Bronchial epithelial cell (primary cell): ENCODE data around the gene CD244. TPM values are rescaled to one million over a fixed set of nuclear protein-coding genes. Genes with fewer than 3 reads are reported as not detected.

Experiments
- DNase-seq: peaks from one replicate; pipeline ENCODE4 v3.0.0-alpha.2; 2010; ENCODE audit warnings: low read depth
- FAIRE-seq: peaks from 2 replicates; lab custom pipeline; 2011; peaks lifted over from hg19 to GRCh38; lab: Jason Lieb, UNC
- H3K27me3 ChIP-seq: 2 replicates; pipeline ENCODE4 v1.5.1; 2011; ENCODE audit warnings: low read length; ENCODE audit not compliant: control insufficient read depth, insufficient read depth
- H3K36me3 ChIP-seq: 2 replicates; pipeline ENCODE4 v1.5.1; 2011; ENCODE audit warnings: low read length; ENCODE audit not compliant: control insufficient read depth, insufficient read depth
- H3K4me3 ChIP-seq: 2 replicates; pipeline ENCODE4 v1.5.1; 2011; ENCODE audit warnings: mild to moderate bottlenecking, low read depth, low read length, control low read depth
- CTCF ChIP-seq: IDR thresholded peaks from 2 replicates; pipeline ENCODE4 v1.5.1; 2011; ENCODE audit warnings: mild to moderate bottlenecking, moderate library complexity, low read length, control low read depth, inconsistent platforms; ENCODE audit not compliant: insufficient read depth, severe bottlenecking
- total RNA-seq: library from RNA; depleted of rRNA; stranded (reverse); fragments of >200 nt; gene quantifications from 2 replicates; pipeline ENCODE4 v1.2.1, GENCODE V29; 2014

The CD244 gene
- total RNA-seq, 1 donor from 2014 or later: under 0.01 TPM

GRCh38 chr1:160888926-160889325, 26.2 kb upstream of the CD244 start:
- H3K4me3 ChIP-seq: no peak overlapping the region
- DNase-seq (no peak), FAIRE-seq (no peak)
- H3K36me3 ChIP-seq: no peaks in the 10 kb centered on the region
- no peak for TF ChIP-seq CTCF
- H3K27me3 ChIP-seq: no peaks in the 10 kb centered on the region

GRCh38 chr1:160887071-160887470, 24.4 kb upstream of the CD244 start:
- DNase-seq (no peak), FAIRE-seq (no peak)
- no peaks in the 10 kb centered on the region for H3K36me3 ChIP-seq
- no peak for TF ChIP-seq CTCF
- no peaks in the 10 kb centered on the region for H3K27me3 ChIP-seq
- H3K4me3 ChIP-seq: no peak overlapping the region

DNA sequence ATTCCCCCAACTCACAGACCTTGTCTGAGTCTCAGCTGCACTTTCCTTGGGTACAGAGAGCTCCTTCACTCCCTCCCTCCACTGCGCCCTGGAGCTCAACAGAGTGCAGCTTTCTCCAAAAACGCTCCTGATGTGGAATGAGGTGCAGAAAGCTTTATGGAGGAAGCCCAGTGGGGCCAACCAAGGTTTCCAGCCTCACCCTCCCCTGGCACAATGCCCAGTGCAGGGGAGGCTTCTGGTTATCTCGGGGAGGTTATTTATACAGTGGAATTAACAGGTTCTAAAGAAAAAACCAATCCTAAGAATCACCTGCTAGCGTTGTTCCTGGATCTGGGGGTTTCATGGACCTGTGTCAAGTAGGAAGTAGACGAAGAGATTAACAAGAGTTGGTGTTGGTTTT, 22.4 kb upstream of the CD244 start, which contains the start of gene ITLN1:
ITLN1 (minus strand) TSS at position 139 of the 400 bp plus-strand sequence. CDS start 303 bp downstream, outside the sequence.
- DNase-seq (no peak), FAIRE-seq (no peak)
- Histone ChIP-seq H3K4me3 (no peak within 1 kb of the TSS), H3K27me3 (no peaks in the 10 kb centered on the region), H3K36me3 (no peaks in the 10 kb centered on the region)
- TF ChIP-seq CTCF: no peak

GRCh38 chr1:160884579-160884978, 21.9 kb upstream of the CD244 start:
- FAIRE-seq (peak; percentile 18), DNase-seq (peak; percentile 4)
- no peaks in the 10 kb centered on the region for H3K36me3 ChIP-seq
- peak; percentile 14 for TF ChIP-seq CTCF
- no peak overlapping the region for H3K4me3 ChIP-seq
- H3K27me3 ChIP-seq: no peaks in the 10 kb centered on the region

GRCh38 chr1:160883581-160884513, 21.2 kb upstream of the CD244 start:
- Histone ChIP-seq H3K4me3 (no peak overlapping the region), H3K36me3 (no peaks in the 10 kb centered on the region), H3K27me3 (no peaks in the 10 kb centered on the region)
- no peak for TF ChIP-seq CTCF
- no peak for DNase-seq
- no peak for FAIRE-seq
